ENCODE results near the gene OPN1SW.

The OPN1SW gene

DNA sequence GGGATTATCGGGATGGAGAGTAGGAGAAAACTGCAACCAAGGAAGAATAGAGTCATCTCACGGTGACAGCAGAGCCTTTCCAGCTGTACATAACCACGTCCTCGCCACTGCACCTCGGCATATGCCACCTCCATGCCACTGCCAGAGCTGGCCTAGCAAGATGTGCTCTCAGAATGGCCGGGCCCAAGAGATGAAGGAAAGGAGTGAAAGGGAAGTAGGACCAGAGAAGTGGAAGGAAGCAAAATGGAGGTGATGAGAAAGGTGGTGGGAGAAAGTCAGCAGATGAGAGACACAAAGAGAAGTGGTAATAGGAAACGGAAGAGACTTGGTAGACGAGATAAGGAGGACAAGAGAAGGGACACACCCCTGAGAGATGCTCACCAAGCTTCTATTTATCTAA lies 44.4 kb downstream of the OPN1SW start:
- H3K9me3 ChIP-seq (ENCODE audit: low read length) = no peaks in the 10 kb centered on the region
- H2AFZ ChIP-seq (ENCODE audit: low read length) = no peak overlapping the region
- H3K36me3 ChIP-seq (ENCODE audit: insufficient read depth, low read length) = no peaks in the 10 kb centered on the region
- H3K9ac ChIP-seq (ENCODE audit: low read length) = no peak overlapping the region
- peaks cover 16% of the 10 kb centered on the region; the same call in 1 of the 2 replicates for H3K27me3 ChIP-seq (ENCODE audit: insufficient read depth, low read length)
- H3K9me2 ChIP-seq (ENCODE audit: low read depth, low read length) = no peaks in the 10 kb centered on the region
- H3F3A ChIP-seq (ENCODE audit: insufficient read depth, low read length) = no peaks in the 10 kb centered on the region
- no peak overlapping the region for H3K27ac ChIP-seq (ENCODE audit: low read depth, low read length, poor library complexity, severe bottlenecking)
- H3K4me1 ChIP-seq (ENCODE audit: insufficient read depth, low read length, severe bottlenecking) = peaks cover 10% of the 10 kb centered on the region
- H3K4me3 ChIP-seq (ENCODE audit: low read depth, low read length, poor library complexity, severe bottlenecking) = no peak overlapping the region
- no peaks in the 10 kb centered on the region for H3K79me2 ChIP-seq (ENCODE audit: insufficient read depth, low read length)
- TF ChIP-seq, protein P1, sequence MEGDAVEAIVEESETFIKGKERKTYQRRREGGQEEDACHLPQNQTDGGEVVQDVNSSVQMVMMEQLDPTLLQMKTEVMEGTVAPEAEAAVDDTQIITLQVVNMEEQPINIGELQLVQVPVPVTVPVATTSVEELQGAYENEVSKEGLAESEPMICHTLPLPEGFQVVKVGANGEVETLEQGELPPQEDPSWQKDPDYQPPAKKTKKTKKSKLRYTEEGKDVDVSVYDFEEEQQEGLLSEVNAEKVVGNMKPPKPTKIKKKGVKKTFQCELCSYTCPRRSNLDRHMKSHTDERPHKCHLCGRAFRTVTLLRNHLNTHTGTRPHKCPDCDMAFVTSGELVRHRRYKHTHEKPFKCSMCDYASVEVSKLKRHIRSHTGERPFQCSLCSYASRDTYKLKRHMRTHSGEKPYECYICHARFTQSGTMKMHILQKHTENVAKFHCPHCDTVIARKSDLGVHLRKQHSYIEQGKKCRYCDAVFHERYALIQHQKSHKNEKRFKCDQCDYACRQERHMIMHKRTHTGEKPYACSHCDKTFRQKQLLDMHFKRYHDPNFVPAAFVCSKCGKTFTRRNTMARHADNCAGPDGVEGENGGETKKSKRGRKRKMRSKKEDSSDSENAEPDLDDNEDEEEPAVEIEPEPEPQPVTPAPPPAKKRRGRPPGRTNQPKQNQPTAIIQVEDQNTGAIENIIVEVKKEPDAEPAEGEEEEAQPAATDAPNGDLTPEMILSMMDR (IDR thresholded peaks at IDR 0.05; ENCODE audit: low read length) = no peak
- TF ChIP-seq EZH2 (IDR thresholded peaks at IDR 0.05; ENCODE audit: borderline replicate concordance, low read length) = no peak
- no peak overlapping the region for H3K4me2 ChIP-seq (ENCODE audit: low read length)
- no peaks in the 10 kb centered on the region for H4K20me1 ChIP-seq (ENCODE audit: insufficient read depth, low read length)

DNA sequence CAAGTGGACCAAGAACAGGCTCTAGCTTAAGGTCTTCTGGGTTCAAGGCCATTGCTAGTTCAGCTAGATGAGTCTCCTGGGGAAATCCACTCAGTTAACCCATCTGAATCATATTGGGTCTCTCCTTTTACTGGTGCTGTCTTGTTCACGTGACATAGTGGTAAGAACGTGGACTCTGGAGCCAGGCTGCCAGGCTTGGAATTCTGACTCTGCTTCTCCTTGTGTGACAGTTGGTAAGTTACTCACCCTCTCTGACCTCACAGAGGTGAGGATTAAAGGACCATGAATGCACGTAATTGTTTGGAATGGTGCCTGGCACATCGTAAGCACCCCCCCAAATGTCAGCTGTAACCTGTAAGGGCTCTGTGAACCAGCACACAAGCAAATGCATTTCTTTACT lies 46.1 kb downstream of the OPN1SW start:
- no peaks in the 10 kb centered on the region for H3K9me2 ChIP-seq (ENCODE audit: low read depth, low read length)
- no peak overlapping the region for H3K4me2 ChIP-seq (ENCODE audit: low read length)
- no peaks in the 10 kb centered on the region for H3F3A ChIP-seq (ENCODE audit: insufficient read depth, low read length)
- H3K9ac ChIP-seq (ENCODE audit: low read length) = no peak overlapping the region
- H3K4me3 ChIP-seq (ENCODE audit: low read depth, low read length, poor library complexity, severe bottlenecking) = no peak overlapping the region
- H4K20me1 ChIP-seq (ENCODE audit: insufficient read depth, low read length) = no peaks in the 10 kb centered on the region
- peaks cover 16% of the 10 kb centered on the region; the same call in 1 of the 2 replicates for H3K27me3 ChIP-seq (ENCODE audit: insufficient read depth, low read length)
- TF ChIP-seq EZH2 (IDR thresholded peaks at IDR 0.05; ENCODE audit: borderline replicate concordance, low read length) = no peak
- TF ChIP-seq, protein P1 (IDR thresholded peaks at IDR 0.05; ENCODE audit: low read length) = no peak
- H3K9me3 ChIP-seq (ENCODE audit: low read length) = peaks cover 4% of the 10 kb centered on the region; the same call in 1 of the 2 replicates
- no peaks in the 10 kb centered on the region for H3K4me1 ChIP-seq (ENCODE audit: insufficient read depth, low read length, severe bottlenecking)
- H3K79me2 ChIP-seq (ENCODE audit: insufficient read depth, low read length) = no peaks in the 10 kb centered on the region
- no peak overlapping the region for H2AFZ ChIP-seq (ENCODE audit: low read length)
- H3K36me3 ChIP-seq (ENCODE audit: insufficient read depth, low read length) = no peaks in the 10 kb centered on the region
- H3K27ac ChIP-seq (ENCODE audit: low read depth, low read length, poor library complexity, severe bottlenecking) = no peak overlapping the region

DNA sequence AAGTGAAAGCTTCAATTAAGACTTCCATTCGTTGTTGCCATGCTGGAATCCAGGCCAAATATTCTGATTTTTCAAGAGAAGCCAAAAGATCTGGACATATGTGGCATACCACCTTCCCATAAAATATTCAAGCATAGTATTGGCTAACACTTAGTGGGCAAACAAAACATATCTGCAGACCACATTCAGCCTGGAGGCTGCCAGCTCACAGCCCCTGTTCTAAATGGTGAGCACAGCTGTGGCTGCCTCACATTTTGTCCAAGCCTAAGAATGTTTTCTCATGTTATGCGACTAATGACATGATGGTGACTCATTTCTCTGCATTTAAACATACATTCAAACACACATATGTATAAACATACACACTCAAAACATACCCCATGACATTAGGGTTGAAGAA lies 47.0 kb downstream of the OPN1SW start:
- no peaks in the 10 kb centered on the region for H4K20me1 ChIP-seq (ENCODE audit: insufficient read depth, low read length)
- H3K9ac ChIP-seq (ENCODE audit: low read length) = no peak overlapping the region
- no peak overlapping the region for H3K4me3 ChIP-seq (ENCODE audit: low read depth, low read length, poor library complexity, severe bottlenecking)
- no peak overlapping the region for H2AFZ ChIP-seq (ENCODE audit: low read length)
- no peaks in the 10 kb centered on the region for H3K79me2 ChIP-seq (ENCODE audit: insufficient read depth, low read length)
- H3K27me3 ChIP-seq (ENCODE audit: insufficient read depth, low read length) = peaks cover 16% of the 10 kb centered on the region; the same call in 1 of the 2 replicates
- TF ChIP-seq, protein P1 (IDR thresholded peaks at IDR 0.05; ENCODE audit: low read length) = no peak
- no peak for TF ChIP-seq EZH2 (IDR thresholded peaks at IDR 0.05; ENCODE audit: borderline replicate concordance, low read length)
- no peak overlapping the region for H3K27ac ChIP-seq (ENCODE audit: low read depth, low read length, poor library complexity, severe bottlenecking)
- no peaks in the 10 kb centered on the region for H3K4me1 ChIP-seq (ENCODE audit: insufficient read depth, low read length, severe bottlenecking)
- H3K36me3 ChIP-seq (ENCODE audit: insufficient read depth, low read length) = no peaks in the 10 kb centered on the region
- no peak overlapping the region for H3K4me2 ChIP-seq (ENCODE audit: low read length)
- peaks cover 4% of the 10 kb centered on the region; the same call in 1 of the 2 replicates for H3K9me3 ChIP-seq (ENCODE audit: low read length)
- no peaks in the 10 kb centered on the region for H3K9me2 ChIP-seq (ENCODE audit: low read depth, low read length)
- no peaks in the 10 kb centered on the region for H3F3A ChIP-seq (ENCODE audit: insufficient read depth, low read length)

All from OCI-LY1 (cell line).